HepG2 (cell line): ENCODE data around the gene FBXW5.

ENCODE experiments used
- ETS1 ChIP-seq: sonication (generic); formaldehyde crosslinking; IDR thresholded peaks from 2 replicates; pipeline ENCODE4 v1.4.0; 2020; ENCODE audit warnings: missing genetic modification reagents
- GLI4 ChIP-seq: sonication (generic); formaldehyde crosslinking; IDR thresholded peaks from 2 replicates; pipeline ENCODE4 v1.5.1; 2020; ENCODE audit warnings: missing genetic modification reagents, mild to moderate bottlenecking, moderate library complexity, borderline replicate concordance
- MTA1 ChIP-seq: sonication (generic); formaldehyde crosslinking; IDR thresholded peaks from 2 replicates; pipeline ENCODE4 v1.4.0; 2020; ENCODE audit warnings: missing genetic modification reagents, mild to moderate bottlenecking, borderline replicate concordance
- ZNF678 ChIP-seq: sonication (generic); formaldehyde crosslinking; IDR thresholded peaks from 2 replicates; pipeline ENCODE4 v1.4.0; 2020; ENCODE audit warnings: mild to moderate bottlenecking, missing genetic modification reagents
- TF ChIP-seq, protein P1 (sequence below): sonication (generic); formaldehyde crosslinking; IDR thresholded peaks from 2 replicates; pipeline ENCODE4 v1.4.0; 2020; ENCODE audit warnings: missing genetic modification reagents

GRCh38 chr9:136902259-136902821 lies 42.2 kb downstream of the FBXW5 start:
- TF ChIP-seq GLI4 (no peak), ZNF678 (no peak), ETS1 (CRISPR knock-in tag) (no peak), MTA1 (no peak)
- TF ChIP-seq, protein P1, sequence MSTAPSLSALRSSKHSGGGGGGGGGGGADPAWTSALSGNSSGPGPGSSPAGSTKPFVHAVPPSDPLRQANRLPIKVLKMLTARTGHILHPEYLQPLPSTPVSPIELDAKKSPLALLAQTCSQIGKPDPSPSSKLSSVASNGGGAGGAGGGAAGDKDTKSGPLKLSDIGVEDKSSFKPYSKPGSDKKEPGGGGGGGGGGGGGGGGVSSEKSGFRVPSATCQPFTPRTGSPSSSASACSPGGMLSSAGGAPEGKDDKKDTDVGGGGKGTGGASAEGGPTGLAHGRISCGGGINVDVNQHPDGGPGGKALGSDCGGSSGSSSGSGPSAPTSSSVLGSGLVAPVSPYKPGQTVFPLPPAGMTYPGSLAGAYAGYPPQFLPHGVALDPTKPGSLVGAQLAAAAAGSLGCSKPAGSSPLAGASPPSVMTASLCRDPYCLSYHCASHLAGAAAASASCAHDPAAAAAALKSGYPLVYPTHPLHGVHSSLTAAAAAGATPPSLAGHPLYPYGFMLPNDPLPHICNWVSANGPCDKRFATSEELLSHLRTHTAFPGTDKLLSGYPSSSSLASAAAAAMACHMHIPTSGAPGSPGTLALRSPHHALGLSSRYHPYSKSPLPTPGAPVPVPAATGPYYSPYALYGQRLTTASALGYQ (CRISPR knock-in tag) = no peak
